MM.1S (cell line): ENCODE measurements around the gene P2RY6.

Experiments
- DNase-seq: peaks from one replicate; pipeline ENCODE4 v3.0.0-alpha.2; 2015
- H2AFZ ChIP-seq: fragments of 300-600 bp; sonication (generic); 2 replicates; pipeline ENCODE4 v1.6.0; 2016; ENCODE audit warnings: antibody characterized with exemption, low read length
- H3F3A ChIP-seq: fragments of 300-600 bp; sonication (generic); 2 replicates; pipeline ENCODE4 v1.6.1; 2016; ENCODE audit warnings: mild to moderate bottlenecking, antibody characterized with exemption, low read length, moderate library complexity, mixed read lengths; ENCODE audit not compliant: insufficient read depth
- H3K27ac ChIP-seq: fragments of 300-600 bp; sonication (generic); 2 replicates; pipeline ENCODE4 v1.5.1; 2016; ENCODE audit warnings: mild to moderate bottlenecking, low read length
- H3K27me3 ChIP-seq: fragments of 300-600 bp; sonication (generic); replicated peaks from 2 replicates; pipeline ENCODE4 v1.6.0; 2016; ENCODE audit warnings: low read length; ENCODE audit not compliant: insufficient read depth
- H3K36me3 ChIP-seq: fragments of 300-600 bp; sonication (generic); replicated peaks from 2 replicates; pipeline ENCODE4 v1.6.1; 2016; ENCODE audit warnings: mild to moderate bottlenecking, low read length, mixed read lengths; ENCODE audit not compliant: insufficient read depth
- H3K4me1 ChIP-seq: fragments of 300-600 bp; sonication (generic); 2 replicates; pipeline ENCODE4 v1.6.1; 2016; ENCODE audit warnings: low read length, mixed read lengths
- H3K4me2 ChIP-seq: fragments of 300-600 bp; sonication (generic); 2 replicates; pipeline ENCODE4 v1.6.0; 2016; ENCODE audit warnings: low read depth, low read length
- H3K4me3 ChIP-seq: fragments of 300-600 bp; sonication (generic); 2 replicates; pipeline ENCODE4 v1.5.1; 2016; ENCODE audit warnings: low read length, mixed read lengths
- H3K79me2 ChIP-seq: fragments of 300-600 bp; sonication (generic); 2 replicates; pipeline ENCODE4 v1.6.1; 2016; ENCODE audit warnings: mixed run types, low read length, mixed read lengths
- H3K9ac ChIP-seq: fragments of 300-600 bp; sonication (generic); 2 replicates; pipeline ENCODE4 v1.6.1; 2016; ENCODE audit warnings: low read length, mixed read lengths
- H3K9me2 ChIP-seq: fragments of 300-600 bp; sonication (generic); replicated peaks from 2 replicates; pipeline ENCODE4 v1.6.1; 2016; ENCODE audit warnings: mild to moderate bottlenecking, low read length, mixed read lengths; ENCODE audit not compliant: insufficient read depth
- H3K9me3 ChIP-seq: fragments of 300-600 bp; sonication (generic); replicated peaks from 2 replicates; pipeline ENCODE4 v1.6.1; 2016; ENCODE audit warnings: mild to moderate bottlenecking, low read length, mixed read lengths; ENCODE audit not compliant: insufficient read depth
- H4K20me1 ChIP-seq: fragments of 300-600 bp; sonication (generic); 2 replicates; pipeline ENCODE4 v1.6.1; 2016; ENCODE audit warnings: mild to moderate bottlenecking, low read length, moderate library complexity, mixed read lengths; ENCODE audit not compliant: insufficient read depth
- CTCF ChIP-seq: fragments of 300-600 bp; sonication (generic); IDR thresholded peaks from 2 replicates; pipeline ENCODE4 v1.5.1; 2016; ENCODE audit warnings: antibody characterized with exemption, low read length, mixed read lengths
- EZH2 ChIP-seq: fragments of 300-600 bp; sonication (generic); optimal IDR thresholded peaks from 2 replicates; pipeline ENCODE3; 2017; ENCODE audit warnings: low read depth, mild to moderate bottlenecking, antibody characterized with exemption, low read length, mixed read lengths
- EZH2phosphoT487 ChIP-seq: fragments of 300-600 bp; sonication (generic); IDR thresholded peaks from 2 replicates; pipeline ENCODE4 v1.6.1; 2018; ENCODE audit warnings: antibody characterized with exemption, low read length

P2RY6 gene

DNA sequence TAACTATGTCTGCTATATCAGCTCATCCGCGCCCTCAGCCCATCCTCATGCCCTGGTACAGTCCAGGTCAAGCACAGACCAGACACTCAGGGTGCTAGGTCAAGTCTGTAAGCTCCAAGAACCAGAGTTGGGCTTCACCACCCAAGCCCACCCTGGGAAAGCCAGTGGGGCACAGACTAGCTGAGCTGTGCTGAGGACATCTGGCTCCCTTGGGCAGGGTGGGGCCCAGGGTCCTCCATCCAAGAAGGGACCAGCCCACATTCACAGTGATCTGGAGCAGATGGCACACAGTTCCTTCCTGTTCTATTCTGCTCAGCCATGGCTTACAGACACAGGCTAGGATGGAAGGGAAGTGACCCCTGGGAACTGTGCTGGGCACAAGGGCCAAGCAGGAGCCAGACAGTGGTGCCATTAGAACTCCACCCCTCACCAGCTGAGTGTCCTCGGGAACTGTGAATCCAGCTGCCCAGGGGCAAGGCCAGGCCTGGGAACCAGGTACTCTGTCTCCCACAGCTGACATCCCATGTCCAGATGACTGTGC is 9.1 kb downstream of the P2RY6 start:
- Histone ChIP-seq H3K36me3 (no peaks in the 10 kb centered on the region), H3K4me3 (no peak overlapping the region), H3K9ac (no peak overlapping the region), H4K20me1 (no peaks in the 10 kb centered on the region), H2AFZ (no peak overlapping the region), H3K27me3 (no peaks in the 10 kb centered on the region), H3F3A (no peaks in the 10 kb centered on the region), H3K79me2 (no peaks in the 10 kb centered on the region), H3K9me3 (no peaks in the 10 kb centered on the region), H3K4me1 (peaks cover 13% of the 10 kb centered on the region), H3K4me2 (no peak overlapping the region), H3K9me2 (no peaks in the 10 kb centered on the region), H3K27ac (no peak overlapping the region)
- TF ChIP-seq EZH2phosphoT487 (no peak), CTCF (no peak), EZH2 (no peak)
- no peak for DNase-seq

- H2AFZ ChIP-seq: no peak overlapping the region
- no peaks in the 10 kb centered on the region for H3K27me3 ChIP-seq
- no peaks in the 10 kb centered on the region for H3K36me3 ChIP-seq
- no peak overlapping the region for H3K4me2 ChIP-seq
- no peak overlapping the region for H3K27ac ChIP-seq
- H3K9me2 ChIP-seq: no peaks in the 10 kb centered on the region
- no peaks in the 10 kb centered on the region for H3K79me2 ChIP-seq
- no peaks in the 10 kb centered on the region for H4K20me1 ChIP-seq
- no peaks in the 10 kb centered on the region for H3F3A ChIP-seq
- TF ChIP-seq CTCF (no peak), EZH2phosphoT487 (no peak)
- no peak overlapping the region for H3K9ac ChIP-seq
- DNase-seq: no peak
- no peak overlapping the region for H3K4me3 ChIP-seq
- H3K4me1 ChIP-seq: peaks cover 13% of the 10 kb centered on the region
- no peaks in the 10 kb centered on the region for H3K9me3 ChIP-seq
Measured at GRCh38 chr11:73281796-73282660, 9.9 kb downstream of the P2RY6 start.

DNA sequence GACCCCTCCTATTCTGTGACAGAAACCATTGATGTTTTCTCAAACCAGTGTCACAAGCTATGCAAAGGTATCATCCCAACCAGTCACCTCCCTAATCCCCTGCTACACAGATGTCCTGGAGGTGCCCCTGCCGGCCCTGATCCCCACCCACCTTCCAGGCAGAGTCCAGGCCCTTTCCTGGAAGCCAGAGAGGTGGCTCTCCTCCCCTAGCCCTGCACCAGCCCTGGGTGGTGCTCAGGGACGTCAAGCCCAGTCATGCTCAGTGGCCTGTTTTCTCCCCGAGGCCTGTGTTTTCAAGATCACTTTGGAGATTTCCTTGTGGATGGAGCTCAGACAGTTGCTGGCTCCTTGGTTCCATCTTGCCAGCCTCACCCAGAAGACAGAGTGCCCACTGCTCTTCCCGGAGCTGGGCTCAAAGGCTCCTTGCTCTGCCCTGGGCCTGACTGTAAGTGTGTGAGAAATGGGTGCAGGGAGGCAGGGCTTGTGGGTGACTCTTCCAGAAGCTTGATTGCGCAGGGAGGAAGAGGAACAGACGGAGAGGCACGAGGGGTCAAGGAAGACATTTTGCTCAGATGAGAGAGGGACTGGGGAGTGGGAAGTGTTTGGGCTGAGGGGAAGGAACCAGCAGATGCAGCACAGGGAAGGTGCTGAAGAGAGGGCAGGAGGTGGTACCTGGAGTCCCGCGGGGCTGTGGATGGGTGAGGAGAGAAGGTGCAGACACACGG is 11.3 kb downstream of the P2RY6 start:
- H3K4me2 ChIP-seq: no peak overlapping the region
- no peaks in the 10 kb centered on the region for H3K27me3 ChIP-seq
- no peak overlapping the region for H3K9ac ChIP-seq
- DNase-seq: no peak
- no peaks in the 10 kb centered on the region for H3F3A ChIP-seq
- no peaks in the 10 kb centered on the region for H3K9me2 ChIP-seq
- no peaks in the 10 kb centered on the region for H3K36me3 ChIP-seq
- no peak for TF ChIP-seq EZH2phosphoT487
- no peak for TF ChIP-seq CTCF
- no peak for TF ChIP-seq EZH2
- H2AFZ ChIP-seq: no peak overlapping the region
- no peaks in the 10 kb centered on the region for H4K20me1 ChIP-seq
- H3K4me3 ChIP-seq: no peak overlapping the region
- H3K9me3 ChIP-seq: no peaks in the 10 kb centered on the region
- H3K4me1 ChIP-seq: peaks cover 18% of the 10 kb centered on the region
- no peak overlapping the region for H3K27ac ChIP-seq
- no peaks in the 10 kb centered on the region for H3K79me2 ChIP-seq
